ENCODE measurements around the gene ZFHX3. TPM values are rescaled to one million over a fixed set of nuclear protein-coding genes. Genes with fewer than 3 reads are reported as not detected.

Gene ZFHX3
- total and polyA plus RNA-seq, 10 of the 15 experiments (the other 5 are each of a cell fraction or from before 2014, with no cell fraction given): 0.68 to 8.6 (median 2.0) TPM

DNA sequence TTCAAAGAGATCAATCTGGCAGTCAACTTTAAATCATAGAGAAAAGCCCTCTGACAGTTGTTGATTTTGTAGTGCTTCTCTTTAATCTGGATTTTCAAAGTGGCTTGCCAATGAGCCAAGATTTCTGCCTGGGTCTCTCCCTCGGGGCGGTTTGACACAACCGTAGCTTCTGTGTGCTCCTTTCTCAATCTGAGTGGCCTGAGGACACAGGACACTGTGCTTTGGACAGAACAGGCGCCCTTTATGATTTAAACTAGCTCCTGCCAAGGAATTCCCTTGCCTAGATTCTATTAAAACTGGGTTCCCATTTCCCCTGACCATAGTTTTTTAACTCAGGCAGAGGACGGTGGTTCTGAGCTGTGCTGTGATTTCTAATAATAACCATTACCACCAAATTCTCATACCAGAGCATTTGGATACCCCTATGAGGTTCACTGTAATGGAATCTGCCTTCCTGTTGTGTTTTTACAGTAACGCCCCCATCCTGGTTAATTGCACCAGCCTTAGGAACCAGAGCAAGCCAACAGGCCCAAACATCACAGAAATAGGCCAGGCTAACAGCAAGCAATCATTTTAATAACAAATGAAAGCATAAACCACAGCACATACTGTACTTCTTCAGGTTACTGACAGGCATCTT lies 4.0 kb downstream of the ZFHX3 start:
- WGBS (ENCODE audit: insufficient coverage, insufficient replicate concordance, low lambda C conversion rate, missing lambda C conversion rate): 43% methylated on average over 6 of the region's 6 CpGs
- RAD21 ChIA-PET (ENCODE audit: unreplicated experiment): interaction anchor here (1.0 to 3.0 kb wide), 4 partner anchors 8 to 246 kb away, joined by 3 to 14 read pairs (median 6); no protein-coding TSS in a partner anchor
- SMC1A ChIA-PET (ENCODE audit: uncharacterized antibody, unreplicated experiment): interaction anchor here (0.8 to 3.0 kb wide), 8 partner anchors 8 to 541 kb away, joined by 3 to 17 read pairs (median 4); no protein-coding TSS in a partner anchor
- TF ChIP-seq, protein P1, sequence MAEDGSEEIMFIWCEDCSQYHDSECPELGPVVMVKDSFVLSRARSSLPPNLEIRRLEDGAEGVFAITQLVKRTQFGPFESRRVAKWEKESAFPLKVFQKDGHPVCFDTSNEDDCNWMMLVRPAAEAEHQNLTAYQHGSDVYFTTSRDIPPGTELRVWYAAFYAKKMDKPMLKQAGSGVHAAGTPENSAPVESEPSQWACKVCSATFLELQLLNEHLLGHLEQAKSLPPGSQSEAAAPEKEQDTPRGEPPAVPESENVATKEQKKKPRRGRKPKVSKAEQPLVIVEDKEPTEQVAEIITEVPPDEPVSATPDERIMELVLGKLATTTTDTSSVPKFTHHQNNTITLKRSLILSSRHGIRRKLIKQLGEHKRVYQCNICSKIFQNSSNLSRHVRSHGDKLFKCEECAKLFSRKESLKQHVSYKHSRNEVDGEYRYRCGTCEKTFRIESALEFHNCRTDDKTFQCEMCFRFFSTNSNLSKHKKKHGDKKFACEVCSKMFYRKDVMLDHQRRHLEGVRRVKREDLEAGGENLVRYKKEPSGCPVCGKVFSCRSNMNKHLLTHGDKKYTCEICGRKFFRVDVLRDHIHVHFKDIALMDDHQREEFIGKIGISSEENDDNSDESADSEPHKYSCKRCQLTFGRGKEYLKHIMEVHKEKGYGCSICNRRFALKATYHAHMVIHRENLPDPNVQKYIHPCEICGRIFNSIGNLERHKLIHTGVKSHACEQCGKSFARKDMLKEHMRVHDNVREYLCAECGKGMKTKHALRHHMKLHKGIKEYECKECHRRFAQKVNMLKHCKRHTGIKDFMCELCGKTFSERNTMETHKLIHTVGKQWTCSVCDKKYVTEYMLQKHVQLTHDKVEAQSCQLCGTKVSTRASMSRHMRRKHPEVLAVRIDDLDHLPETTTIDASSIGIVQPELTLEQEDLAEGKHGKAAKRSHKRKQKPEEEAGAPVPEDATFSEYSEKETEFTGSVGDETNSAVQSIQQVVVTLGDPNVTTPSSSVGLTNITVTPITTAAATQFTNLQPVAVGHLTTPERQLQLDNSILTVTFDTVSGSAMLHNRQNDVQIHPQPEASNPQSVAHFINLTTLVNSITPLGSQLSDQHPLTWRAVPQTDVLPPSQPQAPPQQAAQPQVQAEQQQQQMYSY (CRISPR knock-in tag; IDR thresholded peaks at IDR 0.05): no peak
- TF ChIP-seq RUNX3 (IDR thresholded peaks at IDR 0.05; ENCODE audit: low read length): 0 out of 2 replicates have a peak, but pooled peaks have one; percentile 24
- no peak for ATAC-seq
- peak overlapping the region; percentile 73 for H3K4me2 ChIP-seq (ENCODE audit: control insufficient read depth, insufficient read depth)
- no TSS peak for BruUV-seq (replicated peaks)
- no peak for FAIRE-seq
- H3K4me3 ChIP-seq: peak overlapping the region; percentile 39; the same call in 1 of the 2 replicates
- H3K9ac ChIP-seq (ENCODE audit: control insufficient read depth, insufficient read depth, low read length): no peak overlapping the region
- POLR2A ChIA-PET: interaction anchor here (1.0 kb wide), 1 partner anchor 11 kb away, joined by 4 read pairs; no protein-coding TSS in a partner anchor
- CTCF ChIA-PET: interaction anchor here (1.1 to 11.3 kb wide), 2 partner anchors 79 to 211 kb away, joined by 3 to 57 read pairs; no protein-coding TSS in a partner anchor
- DNase-seq (ENCODE audit: low read depth, low spot score): no peak
- H3K9me3 ChIP-seq (replicated peaks; ENCODE audit: control insufficient read depth, insufficient read depth, low read length): no peaks in the 10 kb centered on the region
- peak overlapping the region; percentile 3 for H3K27ac ChIP-seq (ENCODE audit: control insufficient read depth, insufficient read depth)
- in situ Hi-C loops (cut with MboI): no loop called here
- no peaks in the 10 kb centered on the region for H4K20me1 ChIP-seq (ENCODE audit: control insufficient read depth, insufficient read depth)
- H2AFZ ChIP-seq (ENCODE audit: control insufficient read depth, low read depth, low read length): no peak overlapping the region
- peaks cover 41% of the 10 kb centered on the region for H3K79me2 ChIP-seq (ENCODE audit: control insufficient read depth, insufficient read depth, low read length)
- H3K36me3 ChIP-seq (ENCODE audit: control insufficient read depth in 2 of 2, insufficient read depth in 2 of 2, low read length in 1 of 2): no peaks in the 10 kb centered on the region
- intact Hi-C loops (cut with micrococcal nuclease; ENCODE audit: unreplicated experiment): no loop called here
- no peaks in the 10 kb centered on the region for H3K27me3 ChIP-seq (replicated peaks in 1 of 2; ENCODE audit: control insufficient read depth in 2 of 2, insufficient read depth in 2 of 2, low read length in 1 of 2)
- H3K4me1 ChIP-seq (ENCODE audit: control insufficient read depth, insufficient read depth, low read length): peaks cover 55% of the 10 kb centered on the region
